HG03097 (cell line): ENCODE measurements around the gene PLBD2.

Source experiments
- ATAC-seq: cut with Tn5 transposase; IDR thresholded peaks from one replicate; pipeline ENCODE4 v1.9.1; 2021; ENCODE audit not compliant: unreplicated experiment, low FRiP score

PLBD2 gene

DNA sequence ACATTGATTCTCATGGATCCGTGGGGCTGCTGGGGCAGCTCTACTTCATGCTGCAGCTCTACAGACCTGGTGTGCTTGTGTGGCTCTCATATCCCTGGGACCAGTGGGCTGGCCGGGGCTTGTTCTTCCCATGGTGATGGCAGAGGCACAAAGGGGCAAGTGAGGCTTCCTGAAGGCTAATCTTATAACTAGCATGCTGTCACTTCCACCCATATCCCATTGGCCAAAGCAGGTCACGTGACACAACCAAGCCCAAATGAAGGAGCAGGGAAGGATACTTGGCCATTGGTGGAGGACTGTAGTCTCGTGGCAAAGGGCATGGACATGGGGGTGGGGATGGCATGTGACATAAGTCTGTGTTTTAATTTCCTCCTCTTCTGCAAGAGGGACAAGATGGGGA, 9.9 kb downstream of the PLBD2 start:
- ATAC-seq = no peak

GRCh38 chr12:113369391-113369985, 11.1 kb downstream of the PLBD2 start:
- ATAC-seq = no peak

DNA sequence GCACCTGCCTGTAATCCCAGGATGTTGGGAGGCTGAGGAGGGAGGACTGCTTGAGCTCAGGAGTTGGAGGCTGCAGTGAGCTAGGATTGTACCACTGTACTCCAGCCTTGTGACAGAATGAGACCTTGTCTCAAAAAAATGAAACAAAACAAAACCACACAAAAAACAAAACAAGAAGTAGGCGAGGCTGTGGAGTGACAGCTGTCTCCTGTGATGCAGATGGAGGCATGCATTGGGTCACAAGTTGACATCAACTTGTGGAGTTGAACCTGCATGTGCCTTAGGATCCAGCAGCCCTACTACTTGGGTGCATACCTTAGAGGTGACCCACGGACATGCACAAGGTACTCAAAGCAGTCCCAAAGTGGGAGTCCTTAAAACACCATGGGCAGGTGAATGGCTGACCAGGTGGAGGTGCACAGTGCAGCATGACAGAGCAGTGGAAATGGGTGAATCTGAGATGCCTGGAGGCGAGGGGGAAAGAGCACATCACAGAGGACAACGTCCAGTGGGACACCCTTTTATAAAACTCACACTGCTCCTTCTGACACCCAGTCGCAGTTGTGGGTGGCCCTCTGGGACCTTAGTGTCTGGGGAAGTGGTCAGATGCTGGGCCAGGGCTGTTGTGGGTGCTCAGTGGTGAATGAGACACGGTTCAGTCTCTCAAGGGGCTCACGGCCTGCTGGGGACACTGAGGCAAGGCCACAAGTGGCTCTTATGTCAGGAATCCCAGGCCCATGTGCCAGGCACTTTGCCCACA, 12.7 kb downstream of the PLBD2 start:
- ATAC-seq = no peak

DNA sequence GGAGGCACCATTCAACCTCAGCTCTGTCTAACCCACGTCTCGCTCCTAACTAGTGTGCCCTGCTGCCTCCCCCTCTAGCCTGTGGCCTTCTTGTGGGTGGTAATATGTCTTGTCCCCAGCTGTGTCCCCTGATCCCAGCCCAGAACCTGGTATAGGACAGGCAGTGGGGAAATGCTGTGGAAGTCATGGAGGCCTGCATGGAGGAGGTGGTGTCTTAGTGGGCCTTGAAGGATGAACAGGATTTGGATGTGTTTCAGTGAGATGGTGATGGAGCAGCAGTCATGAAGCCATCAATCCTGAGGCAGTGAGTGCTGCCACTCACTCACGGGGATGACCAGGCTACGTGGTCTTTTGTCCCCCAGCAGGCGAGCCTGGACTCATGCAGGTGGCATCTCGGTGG, 13.4 kb downstream of the PLBD2 start:
- ATAC-seq = no peak

DNA sequence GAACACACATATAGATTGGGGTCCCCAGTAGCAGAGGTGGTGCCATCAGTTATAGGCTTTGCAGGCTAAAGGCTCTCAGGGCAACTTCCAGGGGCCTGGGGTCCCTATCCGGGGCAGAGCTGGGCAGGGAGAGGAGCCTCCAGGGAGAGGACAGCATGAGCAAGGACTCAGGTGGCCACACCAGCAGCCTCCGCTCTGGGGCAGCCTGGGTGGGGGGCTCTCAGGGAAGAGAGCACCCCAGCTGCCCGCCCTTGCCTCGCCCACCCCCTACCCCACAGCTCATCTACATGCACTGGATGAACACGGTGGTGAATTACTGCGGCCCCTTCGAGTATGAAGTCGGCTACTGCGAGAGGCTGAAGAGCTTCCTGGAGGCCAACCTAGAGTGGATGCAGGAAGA, 14.0 kb downstream of the PLBD2 start:
- ATAC-seq = no peak

DNA sequence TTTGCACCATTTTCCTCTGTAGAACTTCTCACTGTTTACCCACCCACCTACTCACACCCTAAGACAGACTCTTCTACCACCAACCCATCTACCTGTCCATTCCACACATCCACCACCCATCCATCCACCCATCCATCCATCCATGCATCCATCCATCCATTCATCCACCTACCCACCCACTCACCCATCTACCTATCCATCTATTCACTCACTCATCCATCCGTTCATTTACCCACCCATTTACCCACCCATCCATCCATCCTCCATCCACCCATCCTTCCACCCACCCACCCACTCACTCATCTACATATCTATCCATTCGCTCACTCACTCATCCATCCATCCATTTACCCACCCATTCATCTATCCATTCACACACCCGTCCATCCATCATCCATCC, 15.1 kb downstream of the PLBD2 start:
- no peak for ATAC-seq

DNA sequence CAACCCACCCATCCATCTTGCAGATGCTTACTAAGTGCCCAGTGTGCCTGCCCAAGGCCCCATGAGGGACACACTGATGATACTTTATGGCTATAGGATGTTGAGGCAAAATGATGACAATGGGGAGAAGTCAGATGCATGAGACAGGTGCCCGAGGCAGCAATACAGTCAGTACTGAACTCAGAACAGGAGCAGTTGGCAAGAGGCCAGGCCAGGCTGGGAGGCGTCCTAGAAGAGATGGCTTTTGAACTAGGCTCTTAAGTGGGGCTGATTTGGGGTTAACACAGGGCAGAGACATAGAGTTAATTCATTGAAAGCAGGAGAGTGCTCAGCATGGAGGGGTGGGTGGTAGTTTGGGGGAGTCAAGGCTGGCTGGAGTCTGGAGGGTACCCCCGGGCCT, 15.6 kb downstream of the PLBD2 start:
- no peak for ATAC-seq

GRCh38 chr12:113374823-113375428, 16.5 kb downstream of the PLBD2 start:
- no peak for ATAC-seq

GRCh38 chr12:113378291-113378690, 19.9 kb downstream of the PLBD2 start:
- no peak for ATAC-seq

DNA sequence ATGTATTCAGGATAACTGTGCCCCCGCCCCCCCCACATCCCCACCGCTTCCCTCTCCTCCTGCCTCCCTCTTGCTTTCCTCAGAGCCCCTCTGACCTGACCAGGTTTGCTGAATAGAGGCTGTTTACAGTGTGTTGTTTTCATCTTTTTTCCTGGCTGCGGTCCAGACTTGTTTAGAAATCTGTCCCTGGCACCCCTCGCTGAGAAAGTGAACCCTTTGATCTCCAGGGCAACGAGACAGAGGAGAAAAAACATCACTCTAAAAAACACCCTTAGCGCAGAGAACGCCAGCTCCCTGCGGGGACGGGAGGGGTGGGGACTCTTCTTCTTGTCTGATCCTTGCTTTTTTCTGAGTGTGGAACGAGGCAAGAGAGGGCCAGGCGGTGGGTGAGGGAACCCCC, 22.8 kb downstream of the PLBD2 start:
- ATAC-seq = no peak

DNA sequence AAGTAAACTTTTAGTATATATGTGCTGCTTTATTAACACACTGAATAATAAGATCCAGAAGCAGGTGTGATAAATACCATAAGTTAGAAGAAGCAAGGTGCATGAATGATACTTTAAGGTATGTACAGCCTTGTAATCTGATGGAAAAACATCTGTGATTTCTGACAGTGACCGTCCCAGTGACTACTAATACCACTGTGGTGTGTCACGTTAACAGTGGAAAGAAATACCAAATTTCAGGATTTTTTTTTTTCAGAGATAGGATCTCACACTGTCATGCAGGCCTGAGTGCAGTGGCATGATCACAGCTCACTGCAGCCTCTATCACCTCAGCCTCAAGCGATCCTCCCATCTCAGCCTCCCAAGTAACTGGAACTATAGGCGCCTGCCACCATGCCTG, 23.8 kb downstream of the PLBD2 start:
- no peak for ATAC-seq

GRCh38 chr12:113384778-113385177, 26.4 kb downstream of the PLBD2 start:
- no peak for ATAC-seq

DNA sequence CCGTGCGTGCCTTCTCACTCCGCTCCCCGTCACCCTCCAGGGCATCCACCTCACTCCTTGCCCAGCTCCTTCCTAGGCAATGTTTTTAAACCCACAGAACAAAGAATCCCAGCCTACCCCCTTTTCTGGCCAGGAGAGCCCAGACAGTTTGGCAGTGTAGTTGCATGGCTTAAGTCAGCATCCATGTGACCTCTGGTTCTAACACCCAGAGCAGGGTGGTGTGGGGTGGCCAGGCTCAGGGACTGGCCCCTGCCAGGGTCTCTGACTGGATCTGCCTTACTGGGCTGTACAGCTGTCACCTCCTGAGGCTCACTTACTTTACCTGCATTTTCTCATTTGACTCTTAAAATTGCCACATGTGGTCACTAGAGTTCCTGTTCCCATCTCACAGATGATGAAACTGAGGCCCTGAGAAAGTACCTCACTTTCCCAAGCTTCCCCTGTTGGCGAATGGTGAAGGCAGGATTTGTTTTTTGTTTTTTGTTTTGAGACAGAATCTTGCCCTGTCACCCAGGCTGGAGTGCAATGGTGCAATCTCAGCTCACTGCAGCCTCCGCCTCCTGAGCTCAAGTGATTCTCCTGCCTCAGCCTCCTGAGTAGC, 27.0 kb downstream of the PLBD2 start:
- ATAC-seq = no peak

GRCh38 chr12:113386866-113387566, 28.6 kb downstream of the PLBD2 start:
- no peak for ATAC-seq

- no peak for ATAC-seq
Measured at GRCh38 chr12:113387631-113388030, 29.2 kb downstream of the PLBD2 start.

DNA sequence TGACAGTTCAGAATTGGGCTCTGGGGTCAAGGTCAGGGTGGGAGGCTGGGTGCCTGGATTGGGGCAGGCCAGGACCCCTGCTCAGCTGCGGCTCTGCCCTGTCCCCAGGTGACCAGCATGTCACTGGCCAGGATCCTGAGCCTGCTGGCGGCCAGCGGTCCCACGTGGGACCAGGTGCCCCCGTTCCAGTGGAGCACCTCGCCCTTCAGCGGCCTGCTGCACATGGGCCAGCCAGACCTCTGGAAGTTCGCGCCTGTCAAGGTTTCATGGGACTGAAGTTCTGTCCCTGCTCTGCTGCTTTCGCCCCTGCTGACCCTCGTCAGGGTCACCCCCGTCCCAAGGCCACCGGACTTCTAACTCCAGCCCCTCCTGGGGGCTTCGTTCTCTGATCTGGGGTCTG, 30.0 kb downstream of the PLBD2 start:
- no peak for ATAC-seq

- no peak for ATAC-seq
Measured at GRCh38 chr12:113390064-113391043, 32.0 kb downstream of the PLBD2 start.

GRCh38 chr12:113391145-113391544, 32.8 kb downstream of the PLBD2 start:
- ATAC-seq = no peak

- ATAC-seq = no peak
Measured at GRCh38 chr12:113391650-113392337, 33.4 kb downstream of the PLBD2 start.
